GM06990 (cell line): ENCODE results near the gene TOLLIP.

ENCODE experiments used
- DNase-seq: peaks from one replicate; pipeline ENCODE4 v3.0.0-alpha.2; 2011; ENCODE audit not compliant: insufficient read length; ENCODE audit errors: extremely low read depth
- H3K27me3 ChIP-seq: replicated peaks from 2 replicates; pipeline ENCODE4 v1.6.0; 2011; ENCODE audit warnings: low read length; ENCODE audit not compliant: control insufficient read depth, insufficient read depth
- H3K36me3 ChIP-seq: 2 replicates; pipeline ENCODE4 v1.5.1; 2011; ENCODE audit warnings: low read length; ENCODE audit not compliant: control insufficient read depth, insufficient read depth
- H3K4me3 ChIP-seq: replicated peaks from 2 replicates; pipeline ENCODE4 v1.5.1; 2011; ENCODE audit warnings: low read depth, mild to moderate bottlenecking, control low read depth, low read length
- TF ChIP-seq, protein P1 (sequence below): IDR thresholded peaks from 2 replicates; pipeline ENCODE4 v1.5.1; 2011; ENCODE audit warnings: low read length, control low read depth, mild to moderate bottlenecking, inconsistent platforms; ENCODE audit not compliant: insufficient read depth, poor library complexity, severe bottlenecking

Gene TOLLIP

GRCh38 chr11:1237851-1238250 is 71.6 kb downstream of the TOLLIP start:
- H3K4me3 ChIP-seq: no peak overlapping the region
- H3K36me3 ChIP-seq: no peaks in the 10 kb centered on the region
- DNase-seq: no peak
- TF ChIP-seq, protein P1, sequence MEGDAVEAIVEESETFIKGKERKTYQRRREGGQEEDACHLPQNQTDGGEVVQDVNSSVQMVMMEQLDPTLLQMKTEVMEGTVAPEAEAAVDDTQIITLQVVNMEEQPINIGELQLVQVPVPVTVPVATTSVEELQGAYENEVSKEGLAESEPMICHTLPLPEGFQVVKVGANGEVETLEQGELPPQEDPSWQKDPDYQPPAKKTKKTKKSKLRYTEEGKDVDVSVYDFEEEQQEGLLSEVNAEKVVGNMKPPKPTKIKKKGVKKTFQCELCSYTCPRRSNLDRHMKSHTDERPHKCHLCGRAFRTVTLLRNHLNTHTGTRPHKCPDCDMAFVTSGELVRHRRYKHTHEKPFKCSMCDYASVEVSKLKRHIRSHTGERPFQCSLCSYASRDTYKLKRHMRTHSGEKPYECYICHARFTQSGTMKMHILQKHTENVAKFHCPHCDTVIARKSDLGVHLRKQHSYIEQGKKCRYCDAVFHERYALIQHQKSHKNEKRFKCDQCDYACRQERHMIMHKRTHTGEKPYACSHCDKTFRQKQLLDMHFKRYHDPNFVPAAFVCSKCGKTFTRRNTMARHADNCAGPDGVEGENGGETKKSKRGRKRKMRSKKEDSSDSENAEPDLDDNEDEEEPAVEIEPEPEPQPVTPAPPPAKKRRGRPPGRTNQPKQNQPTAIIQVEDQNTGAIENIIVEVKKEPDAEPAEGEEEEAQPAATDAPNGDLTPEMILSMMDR: no peak
- no peaks in the 10 kb centered on the region; the same call in 1 of the 2 replicates for H3K27me3 ChIP-seq

DNA sequence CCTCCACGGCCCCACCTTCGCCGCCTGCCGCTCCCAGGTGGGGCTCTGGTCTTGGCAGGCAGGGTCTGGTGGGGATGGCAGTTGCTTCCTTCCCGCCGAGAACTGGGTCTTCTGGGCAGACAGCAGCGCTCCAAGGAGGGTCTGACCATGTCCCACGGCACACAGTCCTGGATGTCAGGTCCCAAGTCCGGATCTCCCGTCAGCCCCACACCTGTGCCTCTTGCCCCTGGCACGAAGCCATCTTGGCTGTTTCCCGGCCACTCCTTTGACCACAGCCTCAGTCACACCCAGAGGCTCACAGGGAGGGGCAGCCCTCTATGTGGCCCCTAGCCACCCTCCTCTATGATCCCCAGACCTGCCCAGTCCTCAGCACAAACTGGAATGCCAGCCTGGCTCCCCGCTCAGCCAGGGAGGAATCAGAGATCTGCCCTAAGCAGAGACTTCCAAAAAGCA is 72.3 kb downstream of the TOLLIP start:
- TF ChIP-seq, protein P1: no peak
- no peak overlapping the region for H3K4me3 ChIP-seq
- no peaks in the 10 kb centered on the region; the same call in 1 of the 2 replicates for H3K27me3 ChIP-seq
- H3K36me3 ChIP-seq: no peaks in the 10 kb centered on the region
- no peak for DNase-seq

DNA sequence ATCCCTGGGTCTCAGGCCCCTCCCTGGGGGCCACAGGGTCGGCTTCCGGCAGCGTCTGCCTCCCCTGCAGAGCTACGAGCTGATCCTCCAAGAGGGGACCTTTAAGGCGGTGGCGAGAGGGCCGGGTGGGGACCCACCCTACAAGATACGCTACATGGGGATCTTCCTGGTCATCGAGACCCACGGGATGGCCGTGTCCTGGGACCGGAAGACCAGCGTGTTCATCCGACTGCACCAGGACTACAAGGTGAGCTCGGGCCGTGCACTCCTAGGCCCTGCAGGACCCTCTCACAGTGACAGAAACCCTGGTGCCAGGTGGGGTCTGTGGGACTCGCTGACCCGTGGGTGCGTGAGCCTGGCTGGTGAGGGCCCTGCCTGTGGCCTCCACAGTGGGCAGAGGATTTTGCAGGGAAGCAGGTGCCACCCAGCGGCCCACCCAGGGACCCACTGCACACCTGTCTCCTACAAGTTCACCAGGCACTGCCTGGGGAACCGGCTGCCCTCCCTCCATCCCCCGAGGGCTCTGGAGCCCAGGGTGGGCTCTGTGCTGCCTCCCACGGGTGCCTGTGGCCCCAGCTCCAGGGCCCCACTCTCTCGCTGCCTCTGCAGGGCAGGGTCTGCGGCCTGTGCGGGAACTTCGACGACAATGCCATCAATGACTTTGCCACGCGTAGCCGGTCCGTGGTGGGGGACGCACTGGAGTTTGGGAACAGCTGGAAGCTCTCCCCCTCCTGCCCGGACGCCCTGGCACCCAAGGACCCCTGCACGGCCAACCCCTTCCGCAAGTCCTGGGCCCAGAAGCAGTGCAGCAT is 72.9 kb downstream of the TOLLIP start:
- Histone ChIP-seq H3K4me3 (no peak overlapping the region), H3K27me3 (no peaks in the 10 kb centered on the region; the same call in 1 of the 2 replicates), H3K36me3 (no peaks in the 10 kb centered on the region)
- TF ChIP-seq, protein P1: no peak
- DNase-seq: no peak

DNA sequence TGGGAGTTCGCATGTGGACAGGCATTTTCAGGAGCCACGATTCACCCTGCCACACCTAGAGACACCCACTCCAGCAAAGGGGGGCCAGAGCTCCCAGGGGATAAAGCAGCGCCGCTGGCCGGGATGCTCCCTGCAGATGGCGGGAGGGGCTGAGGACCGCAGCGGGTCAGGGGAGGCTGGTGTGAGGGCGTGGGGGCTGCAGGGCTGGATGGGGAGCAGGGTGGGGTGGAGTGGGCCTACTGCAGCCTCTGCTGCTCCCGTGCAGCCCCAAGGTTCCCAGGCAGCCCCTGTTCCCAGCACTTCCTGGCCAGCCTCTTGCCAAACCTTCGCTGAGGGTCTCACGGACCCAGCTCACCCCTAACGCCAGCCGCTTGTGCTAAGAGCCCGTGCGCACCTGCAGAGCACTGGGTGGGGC is 73.5 kb downstream of the TOLLIP start:
- Histone ChIP-seq H3K4me3 (no peak overlapping the region), H3K27me3 (no peaks in the 10 kb centered on the region; the same call in 1 of the 2 replicates), H3K36me3 (no peaks in the 10 kb centered on the region)
- no peak for DNase-seq
- TF ChIP-seq, protein P1: no peak

DNA sequence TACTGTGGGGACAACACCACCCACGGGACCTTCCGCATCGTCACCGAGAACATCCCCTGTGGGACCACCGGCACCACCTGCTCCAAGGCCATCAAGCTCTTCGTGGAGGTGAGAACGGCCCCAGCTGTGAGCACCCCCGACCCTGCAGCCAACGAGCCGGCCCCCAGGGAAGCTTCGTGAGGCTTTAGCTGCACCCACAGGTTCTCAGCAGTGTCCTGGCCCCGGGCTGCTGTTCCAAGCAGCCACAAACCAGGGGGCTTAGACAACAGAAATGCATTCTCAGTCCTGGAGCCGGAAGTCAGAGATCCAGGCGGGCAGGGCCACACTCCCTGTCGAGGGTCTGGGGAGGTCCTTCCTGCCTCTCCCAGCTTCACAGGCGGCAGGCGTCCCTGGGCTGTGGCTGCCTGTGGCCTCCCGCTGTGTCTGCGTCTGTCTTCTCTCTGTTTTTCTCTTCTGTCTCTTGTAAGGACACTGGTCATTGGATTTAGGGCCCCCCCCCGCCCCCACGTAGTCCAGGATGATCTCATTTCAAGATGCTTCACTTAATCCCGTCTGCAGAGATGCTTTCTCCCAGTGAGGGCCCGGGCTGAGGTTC is 74.0 kb downstream of the TOLLIP start:
- H3K4me3 ChIP-seq: no peak overlapping the region
- no peak for DNase-seq
- no peaks in the 10 kb centered on the region; the same call in 1 of the 2 replicates for H3K27me3 ChIP-seq
- TF ChIP-seq, protein P1: no peak
- H3K36me3 ChIP-seq: no peaks in the 10 kb centered on the region
